Pancreas (tissue), 10 donors: ENCODE results near the gene HLA-DRA. TPM values are rescaled to one million over a fixed set of nuclear protein-coding genes. Genes with fewer than 3 reads are reported as not detected.
A peak's percentile ranks its signal among the peaks of the same experiment; 100 is the strongest.

ENCODE experiments used
- ATAC-seq, 4 donors: fragments of 200-7000 bp; cut with Tn5 transposase; one replicate each; pipeline versions ENCODE4 v1.8.0 to v1.9.1; 2020; ENCODE audit warnings: mild to moderate bottlenecking in 4 of 4, moderate library complexity in 4 of 4
- DNase-seq, 6 donors: peaks; one replicate each; pipeline ENCODE4 v3.0.0-alpha.2; 2020
- FAIRE-seq: peaks from 2 replicates; lab custom pipeline; 2012; peaks lifted over from hg19 to GRCh38; lab: Jason Lieb, UNC
- H3K27ac ChIP-seq, 4 donors: fragments of 200-600 bp; sonication (generic); 1 replicate in 3 of 4; 2 replicates in 1 of 4; pipeline versions ENCODE4 v1.5.0 to v1.8.0; 2020
- H3K27me3 ChIP-seq, 4 donors: fragments of 200-600 bp; one replicate each; pipeline ENCODE4 v1.8.0; 2021
- H3K36me3 ChIP-seq, 3 donors: fragments of 200-600 bp; sonication (generic) in 1 of 3; one replicate each; pipeline versions ENCODE4 v1.5.0 to v1.8.0; 2020 to 2021
- H3K4me1 ChIP-seq, 3 donors: fragments of 200-600 bp; one replicate each; pipeline ENCODE4 v1.8.0; 2021
- H3K4me3 ChIP-seq, 4 donors: fragments of 200-600 bp; sonication (generic) in 2 of 4; one replicate each; pipeline versions ENCODE4 v1.5.0 to v1.8.0; 2020 to 2021
- H3K9me3 ChIP-seq, 4 donors: fragments of 200-600 bp; one replicate each; pipeline ENCODE4 v1.8.0; 2021
- CTCF ChIP-seq, 4 donors: fragments of 200-600 bp; sonication (generic) in 3 of 4; IDR thresholded peaks; one replicate each; pipeline versions ENCODE4 v1.5.0 to v1.8.0; 2021; ENCODE audit warnings: antibody characterized with exemption in 4 of 4
- WGBS, 2 donors: extraction: QIAGEN DNeasy Blood & Tissue Kit; methylation state at CpG; one replicate each; pipeline ENCODE4 v1.1.7; 2013; 5-methylcytosine and 5-hydroxymethylcytosine counted together
- intact Hi-C, 3 donors: fragments of 100-400 bp; cut with DNase I; formaldehyde crosslinking; loops; one replicate each; pipeline versions ENCODE4 v1.11.1 to v1.14.2; 2022
- polyA plus RNA-seq, 2 donors: library from polyadenylated mRNA; stranded (reverse); fragments of 200-250 nt; gene quantifications; one replicate each; pipeline ENCODE4 v1.2.3, GENCODE V29; 2013
- total RNA-seq, 6 donors: library from RNA; stranded (reverse); fragmentation: NEBNext Ultra II Directional in 4 of 6; extraction: Animal tissue kit (Norgen Biotek cat#: 25700) in 4 of 6; gene quantifications; one replicate each; pipeline versions ENCODE4 v1.2.1 to v1.2.4, GENCODE V29; 2021 to 2023
- donor health status: healthy with polysubstance abuse.
- donor health status: DM: no; HTN: no; CAD: no; lungs with moderate emphysema.
- donor health status: DM: no; HTN: no; CAD: no.
- donor health status: control.
- donor health status: control.
- donor health status: Bipolar disorder and iron deficiency.
- donor health status: DM: yes; HTN: yes; CAD: no.
- donor health status: DM: no; HTN: no; CAD: no.
- donor health status: DM: no; HTN: no; CAD: no.
- donor health status: DM: yes; HTN: yes; CAD: no.

Gene HLA-DRA
- total and polyA plus RNA-seq, 8 donors = 16.3 to 414 (median 28.2) TPM

- TF ChIP-seq CTCF (IDR thresholded peaks at IDR 0.05) = no peak
- ATAC-seq (no peak), FAIRE-seq (no peak), DNase-seq (no peak)
- intact Hi-C loops = loop anchor here in 1 of 3 donors (10.0 kb wide), 1 partner anchor 259 kb away; no protein-coding TSS in a partner anchor
- no peaks in the 10 kb centered on the region for H3K36me3 ChIP-seq
- no peaks in the 10 kb centered on the region for H3K9me3 ChIP-seq
- no peak overlapping the region for H3K27ac ChIP-seq
- 39 to 43% methylated on average over 4 of the region's 4 CpGs for WGBS, 2 donors
- H3K27me3 ChIP-seq = no peaks in the 10 kb centered on the region
- H3K4me3 ChIP-seq = no peak overlapping the region
- H3K4me1 ChIP-seq = no peaks in the 10 kb centered on the region
Observed at GRCh38 chr6:32436186-32436585, 3.5 kb upstream of the HLA-DRA start.

- 63 to 64% methylated on average over 2 of the region's 2 CpGs for WGBS, 2 donors
- intact Hi-C loops = loop anchor here in 1 of 3 donors (10.0 kb wide), 1 partner anchor 258 kb away; no protein-coding TSS in a partner anchor
- H3K9me3 ChIP-seq = no peaks in the 10 kb centered on the region
- peak in 2 of 4 donors; percentile 61 to 68 for ATAC-seq
- H3K27ac ChIP-seq = peak overlapping the region in 2 of 4 donors; percentile 50 to 57
- no peaks in the 10 kb centered on the region for H3K4me1 ChIP-seq
- DNase-seq = no peak
- H3K4me3 ChIP-seq = no peak overlapping the region
- TF ChIP-seq CTCF (IDR thresholded peaks at IDR 0.05) = no peak
- H3K36me3 ChIP-seq = no peaks in the 10 kb centered on the region
- FAIRE-seq = no peak
- H3K27me3 ChIP-seq = no peaks in the 10 kb centered on the region
Observed at GRCh38 chr6:32436995-32437836, 2.5 kb upstream of the HLA-DRA start.

- FAIRE-seq (no peak), DNase-seq (no peak), ATAC-seq (no peak)
- no peaks in the 10 kb centered on the region for H3K36me3 ChIP-seq
- intact Hi-C loops = loop anchor here in 1 of 3 donors (10.0 kb wide), 1 partner anchor 256 kb away; no protein-coding TSS in a partner anchor
- no peaks in the 10 kb centered on the region for H3K9me3 ChIP-seq
- no peak for TF ChIP-seq CTCF (IDR thresholded peaks at IDR 0.05)
- WGBS, 2 donors = 75 to 81% methylated on average over 1 of the region's 1 CpG
- H3K27me3 ChIP-seq = no peaks in the 10 kb centered on the region
- no peak overlapping the region for H3K4me3 ChIP-seq
- peak overlapping the region in 1 of 4 donors; percentile 55 for H3K27ac ChIP-seq
- H3K4me1 ChIP-seq = no peaks in the 10 kb centered on the region
Observed at GRCh38 chr6:32439139-32439538, 548 bp upstream of the HLA-DRA start.

GRCh38 chr6:32442243-32442667, 2.6 kb downstream of the HLA-DRA start:
- ATAC-seq = no peak
- no peak for DNase-seq
- no peak for FAIRE-seq
- intact Hi-C loops = no loop called here
- H3K9me3 ChIP-seq = no peaks in the 10 kb centered on the region
- H3K27me3 ChIP-seq = no peaks in the 10 kb centered on the region
- WGBS, 2 donors = 60 to 76% methylated on average over 7 of the region's 7 CpGs
- H3K36me3 ChIP-seq = no peaks in the 10 kb centered on the region
- H3K27ac ChIP-seq = no peak overlapping the region
- TF ChIP-seq CTCF (IDR thresholded peaks at IDR 0.05) = no peak
- H3K4me3 ChIP-seq = no peak overlapping the region
- H3K4me1 ChIP-seq = no peaks in the 10 kb centered on the region
